ENCODE measurements around the gene ARHGEF10L.
A peak's percentile ranks its signal among the peaks of the same experiment; 100 is the strongest.

Gene ARHGEF10L

GRCh38 chr1:17594690-17595601 is 55.4 kb downstream of the ARHGEF10L start:
- DNase-seq = no peak

- DNase-seq = no peak
Measured at GRCh38 chr1:17595602-17595925, 56.1 kb downstream of the ARHGEF10L start.

GRCh38 chr1:17596186-17596585 is 56.7 kb downstream of the ARHGEF10L start:
- no peak for DNase-seq

GRCh38 chr1:17596651-17597509 is 57.4 kb downstream of the ARHGEF10L start:
- peak; percentile 98 for DNase-seq

DNA sequence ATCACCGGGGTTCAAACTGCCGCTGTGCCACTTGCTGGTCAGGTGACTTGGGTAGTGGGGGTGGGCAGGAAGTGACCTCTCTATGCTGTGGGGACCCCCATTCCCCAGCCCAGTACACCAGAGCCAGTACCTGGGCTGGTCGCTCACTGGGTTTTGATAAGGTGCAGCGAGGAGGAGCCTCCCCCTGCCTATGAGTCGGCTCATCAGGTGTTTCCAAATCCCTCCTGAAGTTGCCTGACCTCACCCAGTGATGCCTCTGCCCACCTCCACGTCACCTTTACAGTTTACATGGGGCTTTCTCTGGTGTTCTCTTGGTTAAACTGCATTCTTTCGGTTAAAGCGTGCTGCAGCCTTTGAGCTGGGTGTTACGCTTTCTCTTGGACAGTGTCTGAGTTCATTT is 58.2 kb downstream of the ARHGEF10L start:
- no peak for DNase-seq

GRCh38 chr1:17598251-17598650 is 58.8 kb downstream of the ARHGEF10L start:
- no peak for DNase-seq

DNA sequence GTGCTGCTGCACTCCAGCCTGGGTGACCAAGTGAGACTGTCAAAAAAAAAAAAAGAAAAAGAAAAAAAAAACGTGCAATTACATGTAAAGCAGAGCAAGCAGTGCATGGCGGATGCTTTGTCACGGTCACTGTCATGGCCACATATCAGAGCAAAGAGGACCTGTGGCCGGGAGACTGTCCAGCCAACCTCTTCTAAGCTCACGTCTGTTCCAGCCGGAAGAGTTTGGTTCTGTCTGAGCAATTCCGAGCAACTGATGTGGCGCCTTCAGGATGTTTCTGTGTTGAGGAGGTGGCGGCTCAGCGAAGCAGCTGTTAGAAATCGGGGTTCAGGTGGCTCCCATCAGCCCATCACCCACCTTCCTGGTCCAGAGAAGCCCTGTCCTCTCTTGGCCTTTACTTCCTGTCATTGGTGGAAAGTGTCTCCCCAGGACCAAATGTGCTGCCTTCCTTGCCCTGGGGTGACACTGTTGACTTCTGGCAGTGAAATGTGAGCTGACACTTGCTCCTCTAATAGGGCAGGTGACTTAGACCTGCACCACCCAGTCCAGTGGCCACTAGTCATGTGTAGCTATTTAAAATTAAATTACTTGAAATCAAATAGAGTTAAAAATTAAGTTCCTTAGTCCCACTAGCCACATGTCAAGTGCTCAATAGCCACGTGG is 59.9 kb downstream of the ARHGEF10L start:
- no peak for DNase-seq

DNA sequence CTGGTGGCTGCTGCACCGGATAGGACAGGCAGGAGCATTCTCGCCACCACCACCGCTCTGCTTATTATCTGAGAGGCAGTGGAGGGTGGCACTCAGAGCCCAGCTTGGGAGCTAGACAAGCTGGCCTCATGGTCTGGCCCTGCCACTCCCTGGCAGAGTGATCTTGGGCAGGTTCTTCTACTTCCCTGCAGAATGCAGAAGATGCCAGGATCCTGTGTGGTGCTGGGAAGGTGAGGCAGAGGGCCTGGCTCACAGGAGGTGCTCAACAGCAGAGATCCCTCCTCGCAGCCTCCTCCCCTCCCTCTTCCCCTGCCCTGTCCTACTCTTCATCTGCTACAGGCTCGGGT is 60.4 kb downstream of the ARHGEF10L start:
- no peak for DNase-seq

- no peak for DNase-seq
Measured at GRCh38 chr1:17600321-17600720, 60.8 kb downstream of the ARHGEF10L start.

DNA sequence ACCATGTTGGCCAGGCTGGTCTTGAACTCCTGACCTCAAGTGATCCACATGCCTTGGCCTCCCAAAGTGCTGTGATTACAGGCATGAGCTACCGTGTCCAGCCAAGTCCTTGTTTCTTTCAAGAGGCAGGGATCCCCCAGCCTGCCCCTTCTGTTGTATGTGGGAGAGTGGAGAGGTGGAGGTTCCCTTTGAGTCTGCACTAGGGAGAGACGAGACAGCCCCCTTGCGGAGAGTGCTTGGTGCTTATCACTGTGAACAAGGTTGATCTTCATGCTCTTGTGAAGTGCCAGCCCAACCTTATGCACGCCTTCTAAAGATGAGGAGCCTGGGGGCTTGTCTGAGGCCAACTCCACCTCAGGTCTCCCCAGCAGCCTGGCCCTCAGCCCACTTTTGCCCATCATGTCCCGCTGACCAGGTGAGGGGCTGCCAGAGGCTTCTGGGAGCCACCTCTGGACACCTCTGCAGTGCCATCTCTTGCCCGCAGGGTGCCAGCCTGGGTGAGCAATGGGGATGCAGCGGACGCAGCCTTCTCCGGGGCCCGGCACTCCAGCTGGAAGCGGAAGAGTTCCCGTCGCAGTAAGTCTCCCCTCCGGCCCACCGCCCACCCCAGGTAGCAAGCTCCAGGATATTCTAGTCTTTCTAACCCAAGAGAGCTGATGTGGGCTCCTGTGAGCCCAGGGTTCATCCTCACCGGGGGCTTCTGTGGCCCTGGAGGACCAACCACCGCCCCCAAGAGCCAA is 62.3 kb downstream of the ARHGEF10L start:
- DNase-seq = no peak

DNA sequence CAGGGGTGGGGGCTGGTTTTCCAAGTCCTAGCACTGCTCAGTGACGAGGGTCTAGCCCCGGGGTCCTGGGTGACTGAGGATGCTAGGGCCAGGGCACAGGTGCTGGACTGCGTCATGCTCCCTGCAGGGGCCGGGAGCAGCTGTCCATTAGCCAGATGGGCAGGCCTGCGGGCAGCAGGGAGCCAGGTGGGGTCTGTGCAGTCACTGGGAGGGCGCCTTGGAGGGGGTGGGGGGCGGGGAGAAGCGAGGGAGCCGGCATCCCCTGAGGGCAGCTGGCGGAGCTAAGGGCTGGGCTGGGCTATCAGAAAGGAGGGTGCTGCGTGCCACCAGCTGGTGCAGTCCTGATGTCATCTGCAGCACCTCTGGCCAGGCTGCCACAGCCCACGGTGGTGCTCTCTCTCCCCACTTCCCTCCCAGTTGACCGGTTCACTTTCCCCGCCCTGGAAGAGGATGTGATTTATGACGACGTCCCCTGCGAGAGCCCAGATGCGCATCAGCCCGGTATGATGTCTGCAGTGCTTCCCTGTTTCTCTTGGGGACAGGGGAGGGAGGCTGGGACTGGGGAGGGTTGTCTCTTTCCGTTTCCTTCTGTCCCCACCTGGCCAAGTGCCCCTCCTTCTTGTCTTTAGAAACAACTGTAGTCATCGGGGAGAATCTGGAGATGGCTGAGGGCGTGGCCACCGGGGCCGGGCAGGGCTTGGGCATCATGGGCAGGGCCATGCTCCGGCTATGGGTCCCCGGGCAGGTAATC is 63.8 kb downstream of the ARHGEF10L start:
- peak; percentile 55 for DNase-seq

GRCh38 chr1:17605582-17606344 is 66.3 kb downstream of the ARHGEF10L start:
- peak; percentile 80 for DNase-seq

GRCh38 chr1:17606826-17607440 is 67.4 kb downstream of the ARHGEF10L start:
- peak; percentile 62 for DNase-seq

DNA sequence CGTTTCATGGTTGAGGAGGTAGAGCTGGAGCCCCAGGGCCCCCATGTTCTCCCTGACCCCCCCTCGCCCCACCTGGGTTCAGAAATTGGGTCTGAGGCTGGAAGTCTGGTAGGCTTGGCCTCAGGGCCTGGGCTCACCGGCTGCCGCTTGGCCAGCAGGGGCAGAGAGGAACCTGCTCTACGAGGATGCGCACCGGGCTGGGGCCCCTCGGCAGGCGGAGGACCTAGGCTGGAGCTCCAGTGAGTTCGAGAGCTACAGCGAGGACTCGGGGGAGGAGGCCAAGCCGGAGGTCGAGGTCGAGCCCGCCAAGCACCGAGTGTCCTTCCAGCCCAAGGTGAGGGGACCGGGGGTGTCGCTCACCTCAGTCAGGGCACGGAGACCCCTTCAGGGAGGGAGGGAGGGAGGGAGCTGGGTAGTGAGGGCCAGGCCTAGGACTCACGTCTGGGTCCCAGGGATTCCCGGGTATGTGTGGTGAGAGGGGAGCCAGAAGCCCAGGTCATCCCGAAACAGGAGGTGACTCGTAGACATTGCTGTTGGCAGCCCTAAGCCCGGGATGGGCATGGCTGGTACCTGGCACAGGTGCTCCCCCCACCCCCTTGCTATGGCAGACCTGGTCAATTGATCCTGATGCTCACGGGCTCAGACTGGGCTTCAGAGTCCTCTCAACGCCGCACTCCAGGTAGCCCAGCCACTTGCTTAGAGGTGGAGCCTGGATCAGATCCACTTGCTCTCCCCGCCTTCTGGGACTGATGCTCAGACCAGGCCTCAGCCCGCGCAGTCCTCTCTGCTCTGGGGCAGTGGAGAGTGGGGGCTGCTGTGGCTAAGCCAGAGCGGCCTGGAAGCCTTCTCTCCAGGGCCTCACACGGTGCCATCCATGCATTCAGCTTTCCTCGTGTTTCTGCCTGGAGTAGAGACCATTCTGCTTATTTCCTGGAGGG is 68.4 kb downstream of the ARHGEF10L start:
- no peak for DNase-seq

GRCh38 chr1:17609529-17609928 is 70.0 kb downstream of the ARHGEF10L start:
- no peak for DNase-seq

GRCh38 chr1:17610085-17610484 is 70.6 kb downstream of the ARHGEF10L start:
- no peak for DNase-seq

- DNase-seq = no peak
Measured at GRCh38 chr1:17610713-17611112, 71.2 kb downstream of the ARHGEF10L start.

DNA sequence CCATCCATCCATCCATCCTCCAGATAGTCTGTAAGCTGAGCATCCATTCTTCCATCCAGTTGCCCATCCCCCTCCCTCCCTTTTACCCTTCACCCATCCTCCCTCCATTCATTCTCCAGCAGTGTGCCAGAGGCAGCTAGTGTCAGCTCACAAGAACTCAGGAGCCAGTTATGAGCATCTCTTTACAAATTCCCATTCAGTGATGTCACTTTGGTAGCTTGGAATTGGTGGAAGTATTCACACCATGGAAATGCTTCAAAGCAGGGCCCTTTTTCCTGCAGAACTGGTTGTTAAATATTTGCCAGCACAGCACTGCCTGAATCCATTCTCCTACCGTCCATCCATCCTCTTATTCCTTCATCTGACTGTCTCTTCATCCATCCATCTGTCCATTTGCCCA is 72.5 kb downstream of the ARHGEF10L start:
- no peak for DNase-seq

- DNase-seq = no peak
Measured at GRCh38 chr1:17612831-17613230, 73.3 kb downstream of the ARHGEF10L start.

GRCh38 chr1:17614586-17614985 is 75.1 kb downstream of the ARHGEF10L start:
- DNase-seq = no peak

All from NCI-H1092 (cell line).